Activated gamma-delta T cell treated with anti-CD3 and anti-CD28 coated beads, Interleukin-2, amount 50 U/mL, for 16 hours (primary cell): ENCODE data around the gene CENPP.

Source experiments
- DNase-seq: peaks from one replicate; pipeline ENCODE4 v3.0.0-alpha.2; 2020; ENCODE audit warnings: low read depth

The CENPP gene

DNA sequence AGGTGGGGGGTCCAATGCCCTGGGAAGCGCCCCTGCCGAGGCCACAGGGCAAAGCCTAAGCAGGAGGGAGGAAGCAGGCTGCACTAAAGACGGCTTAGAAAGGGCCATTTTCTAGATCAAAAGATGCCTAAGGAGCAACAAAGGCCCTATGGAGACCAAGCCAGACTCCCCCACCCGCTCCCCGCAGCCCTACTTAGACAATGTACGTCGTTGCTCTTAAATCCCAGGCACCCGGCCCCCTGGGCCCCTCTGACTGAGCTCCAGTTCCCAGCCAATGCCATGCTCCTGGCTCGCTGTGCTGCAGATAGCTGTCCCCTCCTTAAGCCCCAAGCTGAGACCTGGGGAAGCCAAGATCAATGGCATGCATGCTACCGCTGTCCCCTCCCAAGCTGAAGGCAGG is 333.8 kb downstream of the CENPP start:
- DNase-seq: no peak

- DNase-seq: no peak
These were observed 334.5 kb downstream of the CENPP start for GRCh38 chr9:92660266-92660665.

DNA sequence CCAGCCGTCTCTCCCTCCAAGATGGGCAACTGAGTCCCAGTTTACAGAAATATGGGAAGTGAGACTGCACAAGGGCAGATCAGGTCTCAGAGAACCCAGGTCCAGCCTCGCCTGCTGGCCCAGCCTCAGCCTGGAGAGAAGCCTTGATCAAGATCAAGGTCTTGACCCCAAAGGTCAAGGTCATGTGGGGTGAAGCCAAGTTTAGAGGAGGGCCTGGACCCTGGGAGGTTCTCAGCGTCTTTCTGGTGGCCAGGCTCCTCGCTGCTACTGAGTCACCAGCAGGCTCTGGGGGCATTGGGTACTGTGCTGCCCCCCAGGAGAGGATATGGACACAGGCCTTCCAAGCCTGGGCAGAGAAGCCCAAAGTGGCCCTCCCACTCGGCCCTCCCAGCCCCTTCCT is 335.4 kb downstream of the CENPP start:
- DNase-seq: no peak

GRCh38 chr9:92661743-92662142 is 336.0 kb downstream of the CENPP start:
- DNase-seq: no peak

GRCh38 chr9:92663126-92663525 is 337.4 kb downstream of the CENPP start:
- no peak for DNase-seq

DNA sequence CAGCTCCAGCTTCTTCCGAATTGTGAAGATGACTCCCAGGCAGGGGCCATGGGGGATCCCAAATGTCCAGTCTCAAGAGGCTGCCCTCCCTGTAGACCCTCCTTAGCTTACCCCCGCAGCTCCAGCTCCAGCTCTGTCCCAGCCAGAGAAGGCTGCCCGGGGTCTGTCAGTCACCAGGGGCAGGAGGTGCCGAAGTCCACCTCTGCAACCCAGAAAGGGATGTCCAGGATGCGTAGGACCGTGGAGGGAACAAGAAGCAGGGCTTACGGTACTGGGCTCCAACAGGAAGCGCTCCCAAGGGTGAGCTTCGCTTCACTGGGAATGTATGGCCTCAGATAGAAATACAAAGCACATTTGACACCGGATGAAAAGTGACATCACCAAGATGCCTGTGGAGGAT is 338.2 kb downstream of the CENPP start:
- DNase-seq: no peak

- peak; percentile 10 for DNase-seq
These were observed 338.8 kb downstream of the CENPP start for GRCh38 chr9:92664394-92665152.

GRCh38 chr9:92665836-92666235 is 340.1 kb downstream of the CENPP start:
- DNase-seq: no peak

- DNase-seq: no peak
These were observed 340.5 kb downstream of the CENPP start for GRCh38 chr9:92666236-92666635.

GRCh38 chr9:92666912-92667532 is 341.3 kb downstream of the CENPP start:
- DNase-seq: no peak

DNA sequence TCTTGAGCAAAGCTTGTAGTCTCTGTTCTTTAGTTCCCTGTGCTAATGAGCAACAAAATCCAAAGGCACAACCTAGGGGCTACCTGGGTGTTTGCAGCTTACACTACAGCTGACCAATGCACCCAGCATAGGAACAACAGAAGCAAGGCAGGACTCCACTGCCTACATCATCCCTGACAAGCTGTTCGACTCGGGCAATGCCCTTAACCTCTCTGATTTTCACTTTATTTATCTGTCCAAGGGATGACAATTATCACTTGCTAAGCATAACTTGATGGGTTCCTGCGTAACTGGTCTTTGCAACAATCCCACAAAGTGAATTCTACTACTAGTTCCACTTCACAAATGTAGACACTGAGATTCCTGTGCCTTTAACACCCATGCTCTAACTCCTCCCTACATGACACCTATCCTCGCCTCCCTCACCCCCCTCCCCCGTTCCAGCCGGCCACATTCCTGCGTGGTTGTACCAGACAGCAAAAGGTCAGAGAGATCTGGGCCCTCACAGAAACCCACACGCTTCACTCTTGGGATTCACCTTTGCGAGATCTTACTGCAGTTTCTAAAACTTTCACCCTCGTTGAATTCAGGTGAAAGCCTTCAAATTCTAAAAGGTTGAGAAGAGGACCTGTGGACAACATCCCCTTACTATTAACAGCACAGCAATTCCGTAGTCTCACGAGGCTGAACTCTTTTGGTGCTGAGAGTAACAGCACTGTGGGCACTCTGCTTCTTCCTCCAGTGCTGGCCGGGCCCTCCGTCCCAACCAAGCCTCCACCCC is 343.2 kb downstream of the CENPP start:
- DNase-seq: peak; percentile 32

- peak; percentile 23 for DNase-seq
These were observed 343.8 kb downstream of the CENPP start for GRCh38 chr9:92669527-92669889.
